ENCODE data around the gene MAPK10.
A peak's percentile ranks its signal among the peaks of the same experiment; 100 is the strongest.
"Not testable (repeated sequence)": the region's sequence is repeated elsewhere in the genome, so short reads cannot be mapped to it uniquely, and the experiment has no call there.

Gene MAPK10

DNA sequence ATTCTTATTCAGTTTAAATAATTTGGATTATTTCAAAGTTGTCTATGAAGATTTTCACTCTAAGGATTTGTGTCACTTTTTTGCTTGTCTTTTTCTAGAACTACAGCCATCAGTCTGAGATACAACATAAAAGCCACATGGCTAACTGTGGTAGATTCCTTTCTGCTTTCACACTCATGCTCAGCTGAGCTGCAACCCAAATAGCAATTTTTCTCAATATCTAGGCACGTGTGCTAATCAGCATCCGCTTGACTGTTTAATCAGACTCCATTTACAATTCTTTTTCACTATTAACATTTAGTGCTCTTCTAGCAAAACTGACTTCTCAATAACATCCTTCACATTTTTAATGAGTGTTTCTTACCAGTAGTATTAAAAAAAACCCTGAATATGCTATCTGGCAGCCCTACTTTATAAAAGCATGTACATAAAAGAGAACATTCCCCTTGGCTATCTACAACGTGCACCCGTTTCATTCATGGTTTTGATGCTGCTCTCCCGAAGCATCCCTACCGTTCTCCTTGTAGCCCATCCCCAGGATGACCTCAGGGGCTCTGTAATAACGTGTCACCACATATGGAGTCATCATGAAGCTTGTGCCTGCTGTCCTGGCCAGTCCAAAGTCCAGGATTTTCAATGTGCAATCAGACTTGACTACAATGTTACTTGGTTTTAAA is 259.2 kb downstream of the MAPK10 start:
- no peak for DNase-seq

DNA sequence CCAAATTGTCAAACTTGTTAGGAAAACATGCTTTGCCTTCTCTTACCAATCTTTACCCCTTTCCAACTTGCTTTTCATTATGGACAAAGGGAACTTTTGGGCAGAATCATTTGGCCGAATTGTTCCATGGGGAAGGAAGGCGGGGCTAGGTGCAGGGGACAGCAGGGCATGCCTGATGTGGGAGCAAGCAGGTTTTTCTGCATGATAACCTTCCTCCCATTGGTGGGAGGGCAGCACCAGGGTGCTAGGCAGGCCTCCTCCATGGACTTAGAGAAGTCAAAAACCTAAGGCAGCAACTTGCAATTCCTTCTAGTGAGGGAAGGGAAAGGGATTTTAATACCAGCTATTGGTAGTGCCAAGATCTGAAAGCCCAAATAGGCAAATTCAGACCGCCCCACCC is 260.5 kb downstream of the MAPK10 start:
- no peak for DNase-seq

DNA sequence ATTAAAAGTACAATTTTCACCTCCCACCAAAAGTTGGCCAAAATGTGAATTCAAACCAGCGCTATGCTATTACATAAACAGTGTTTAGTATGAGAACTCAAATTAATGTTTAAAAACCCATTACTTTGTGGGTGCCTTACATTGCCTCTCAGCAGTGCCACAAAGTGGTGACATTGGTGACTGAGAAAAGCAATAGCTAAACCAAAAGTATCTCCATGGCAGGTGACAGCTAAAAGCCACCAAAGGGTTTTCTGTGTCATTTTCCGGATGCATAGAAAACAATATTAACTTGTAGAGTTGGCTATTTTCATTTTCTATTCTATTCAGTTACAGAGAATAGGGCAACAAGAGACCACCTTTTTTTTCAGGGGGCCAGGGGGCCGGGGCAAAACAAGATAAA is 261.2 kb downstream of the MAPK10 start:
- DNase-seq: no peak

DNA sequence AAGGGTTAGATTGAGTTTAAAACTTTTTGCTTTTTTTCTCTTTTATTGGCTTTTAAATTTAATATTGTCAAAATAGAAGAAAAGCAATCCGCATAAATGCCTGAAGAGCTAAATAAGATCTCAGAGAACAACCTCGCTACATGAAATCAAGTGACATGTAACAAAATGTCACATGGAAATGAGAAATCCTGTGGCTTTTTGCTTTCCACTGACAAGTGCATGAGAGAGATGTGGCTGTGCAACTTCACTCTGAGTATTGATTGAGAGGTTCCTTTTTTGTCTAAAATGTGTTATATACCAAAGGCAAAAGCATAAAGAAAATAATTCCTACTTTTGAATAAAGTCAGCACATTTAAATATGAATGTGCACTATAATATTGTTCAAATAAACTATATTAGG is 263.5 kb downstream of the MAPK10 start:
- DNase-seq: no peak

DNA sequence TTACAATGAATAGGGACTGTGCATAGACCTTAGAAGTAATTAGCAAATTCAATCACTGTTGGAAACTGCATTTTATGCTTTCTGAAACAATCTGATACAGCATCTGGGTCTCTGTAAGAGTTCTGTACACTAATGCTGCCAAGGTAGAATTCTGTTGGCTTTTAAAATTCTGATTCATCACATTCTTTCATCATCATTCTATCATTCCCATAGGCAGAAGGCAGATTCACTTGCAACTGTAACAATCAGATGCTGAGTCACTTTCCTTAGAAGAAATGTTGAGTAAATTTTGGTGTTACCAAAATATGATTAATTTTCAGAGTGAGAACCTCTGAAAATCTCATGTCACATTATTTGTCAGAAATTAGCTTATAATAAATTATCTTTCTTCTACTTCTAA is 267.2 kb downstream of the MAPK10 start:
- peak; percentile 82 for DNase-seq

DNA sequence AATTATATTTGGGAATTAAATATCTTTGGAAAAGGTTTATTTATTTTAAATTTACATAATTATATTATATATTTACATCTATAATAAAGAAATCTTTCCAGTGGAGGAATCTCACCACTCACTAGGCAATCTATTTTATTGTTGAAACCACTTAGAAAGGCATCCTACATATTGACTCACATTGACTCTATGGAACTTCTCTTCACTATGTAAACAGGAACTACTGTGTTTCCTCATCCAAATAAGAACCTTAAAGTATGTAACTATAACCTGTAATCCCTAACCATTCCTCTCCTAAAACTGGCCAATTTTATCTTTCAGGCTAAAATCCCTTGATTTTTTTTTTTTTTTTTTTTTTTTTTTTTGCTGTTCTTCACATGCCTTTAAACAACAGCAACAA is 268.7 kb downstream of the MAPK10 start:
- no peak for DNase-seq

DNA sequence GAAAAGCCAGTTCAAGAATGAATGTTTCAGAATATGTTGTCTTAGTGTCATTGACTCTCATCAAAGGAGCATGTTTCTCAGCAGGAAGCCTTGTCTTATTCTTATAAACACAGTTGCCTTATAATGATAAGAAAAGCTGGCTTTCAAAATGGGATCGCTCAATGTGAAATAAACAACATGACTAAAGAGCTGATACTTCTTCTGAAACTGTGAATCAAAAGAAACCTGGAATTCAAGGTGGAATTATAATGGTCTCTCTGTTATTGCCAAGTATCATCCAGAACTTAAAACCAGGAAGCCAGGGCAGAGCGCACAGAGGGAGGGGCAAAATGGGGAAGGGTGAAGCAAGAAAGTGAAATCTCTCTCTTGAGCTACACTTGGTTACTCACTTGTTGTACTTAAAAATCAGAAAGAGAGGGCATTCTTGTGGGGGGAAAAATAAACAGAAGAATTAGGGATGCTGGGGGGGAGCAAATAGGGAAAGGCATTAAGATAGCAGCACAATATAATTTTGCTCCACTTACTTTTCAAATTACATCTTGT is 270.0 kb downstream of the MAPK10 start:
- no peak for DNase-seq

DNA sequence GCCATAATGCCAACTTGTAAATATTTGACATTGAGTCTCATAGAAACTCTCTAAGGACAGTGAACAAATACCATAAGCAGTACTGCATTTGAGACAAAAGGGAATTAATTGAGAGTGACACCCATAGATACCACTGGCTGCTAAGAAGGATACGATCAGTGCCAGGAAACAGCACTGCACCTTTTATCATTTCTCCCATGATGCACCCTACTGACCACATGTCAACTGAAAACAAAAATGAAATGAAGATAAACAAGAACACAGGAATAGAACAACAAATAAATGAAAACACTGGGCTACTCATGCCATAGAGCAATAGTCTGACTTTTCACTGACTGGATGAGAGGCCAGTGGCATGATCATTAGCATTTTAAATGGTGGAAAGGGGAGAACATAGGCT is 270.8 kb downstream of the MAPK10 start:
- DNase-seq: no peak

DNA sequence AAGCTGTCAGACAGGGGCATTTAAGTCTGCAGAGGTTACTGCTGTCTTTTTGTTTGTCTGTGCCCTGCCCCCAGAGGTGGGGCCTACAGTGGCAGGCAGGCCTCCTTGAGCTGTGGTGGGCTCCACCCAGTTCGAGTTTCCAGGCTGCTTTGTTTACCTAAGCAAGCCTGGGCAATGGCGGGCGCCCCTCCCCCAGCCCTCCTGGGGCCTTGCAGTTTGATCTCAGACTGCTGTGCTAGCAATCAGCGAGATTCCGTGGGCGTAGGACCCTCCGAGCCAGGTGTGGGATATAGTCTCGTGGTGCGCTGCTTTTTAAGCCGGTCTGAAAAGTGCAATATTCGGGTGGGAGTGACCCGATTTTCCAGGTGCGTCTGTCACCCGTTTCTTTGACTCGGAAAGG is 284.1 kb downstream of the MAPK10 start:
- not testable (repeated sequence) for DNase-seq

DNA sequence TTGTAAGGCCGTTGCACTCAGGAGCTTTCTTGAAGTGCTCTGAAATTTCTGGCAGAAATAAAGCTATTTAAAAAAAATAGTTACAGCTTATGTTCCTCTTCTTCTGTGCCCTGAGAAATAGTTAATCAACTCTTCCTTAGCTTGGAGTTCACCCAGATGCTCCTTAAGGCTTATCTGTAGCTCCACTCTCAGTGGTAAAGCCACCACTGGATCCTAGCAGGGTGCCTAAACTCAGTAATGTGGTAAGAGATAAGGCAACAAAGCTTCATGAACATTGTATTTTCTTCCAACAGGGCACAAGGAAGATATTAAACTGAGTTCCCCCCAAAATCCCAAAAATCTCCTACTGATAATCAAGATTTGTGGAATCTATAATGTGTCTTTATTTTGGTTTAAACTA is 299.5 kb downstream of the MAPK10 start:
- DNase-seq: no peak

DNA sequence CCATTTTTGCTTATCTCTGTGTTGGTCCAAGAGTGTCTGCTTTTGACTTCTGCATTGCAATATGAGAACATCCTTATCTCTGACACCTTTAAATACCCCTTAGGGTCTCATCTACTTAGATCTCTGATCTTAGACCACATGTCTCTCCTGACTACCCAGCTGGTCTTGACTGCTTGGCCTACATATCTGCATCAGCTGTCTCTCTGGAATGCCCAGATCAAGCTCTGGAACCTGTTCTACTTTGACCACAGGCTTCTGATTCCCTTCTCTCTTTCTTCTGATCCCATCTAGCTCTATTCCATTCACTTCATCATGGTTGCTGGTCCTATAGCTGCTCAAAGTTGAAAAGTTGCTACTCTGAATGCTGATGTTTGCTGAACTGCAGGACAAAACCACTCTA is 301.2 kb downstream of the MAPK10 start:
- no peak for DNase-seq

DNA sequence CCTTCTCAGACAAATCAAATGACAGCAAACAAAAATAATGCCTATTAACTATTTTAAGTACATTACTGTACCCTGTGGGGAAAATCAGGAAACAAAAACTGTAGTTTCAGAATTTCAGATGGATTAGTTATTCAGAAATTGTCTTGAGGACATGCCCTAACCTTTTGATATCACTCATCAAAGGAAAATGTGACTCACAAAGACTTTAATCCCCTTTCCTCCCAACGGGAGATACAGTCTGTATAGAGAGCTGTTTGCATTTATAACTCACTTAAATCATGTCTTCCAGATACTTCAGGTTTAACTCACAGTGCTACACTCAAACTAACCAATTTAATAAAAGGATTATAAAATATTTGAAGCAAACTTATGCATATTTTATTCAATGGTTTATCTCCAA is 304.0 kb downstream of the MAPK10 start:
- DNase-seq: peak; percentile 66

DNA sequence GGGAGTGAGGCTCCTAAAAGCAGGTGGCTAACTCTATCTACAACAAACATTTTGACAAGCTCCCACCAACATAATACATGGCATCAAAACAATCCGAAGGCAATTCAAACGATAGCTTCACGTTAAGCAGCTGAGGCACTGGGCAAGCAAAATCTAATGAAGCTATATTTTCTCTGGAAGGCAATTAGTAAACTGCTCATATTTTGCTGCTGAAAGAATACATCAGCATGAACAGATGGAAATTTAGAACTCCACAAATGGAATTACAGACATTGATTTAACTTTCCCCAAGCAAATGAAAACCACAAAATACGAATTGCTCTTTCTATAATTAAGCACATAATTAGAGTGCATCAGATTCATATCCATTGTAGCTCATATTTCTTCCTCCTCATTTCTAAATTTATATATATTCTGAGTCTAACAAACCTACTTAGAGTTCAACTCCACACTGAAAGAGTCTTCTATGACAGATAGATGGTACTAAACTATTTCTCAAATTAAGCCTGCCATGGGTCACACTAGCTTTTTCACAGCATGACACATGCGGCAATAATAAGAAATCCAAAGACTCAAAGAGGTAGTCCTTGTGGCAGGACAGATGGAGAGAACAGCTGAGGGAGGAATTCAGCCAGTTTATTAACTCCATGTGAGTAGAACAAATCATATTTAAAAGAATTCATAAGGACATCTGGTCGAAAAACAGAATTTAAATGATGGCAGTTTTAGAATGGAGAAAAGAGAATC is 305.4 kb downstream of the MAPK10 start:
- peak; percentile 42 for DNase-seq

DNA sequence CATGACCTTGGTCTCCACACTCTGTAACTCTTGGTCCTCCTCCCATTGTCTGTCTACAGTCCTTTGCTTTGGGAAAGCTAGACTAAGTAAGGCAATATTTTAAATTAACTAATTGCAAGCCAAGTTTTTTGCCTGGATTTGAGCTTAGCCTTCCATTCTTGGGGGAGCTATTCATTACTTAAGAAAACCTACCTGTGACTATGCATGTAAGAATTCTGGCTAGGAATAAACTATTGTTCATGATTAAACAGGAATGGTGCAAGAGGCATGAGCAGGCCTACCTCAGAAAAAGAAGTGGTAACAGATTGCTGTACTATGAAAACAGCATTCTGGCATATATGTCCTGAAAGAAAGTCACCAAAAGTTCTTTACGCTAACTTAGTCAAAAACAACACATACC is 309.4 kb downstream of the MAPK10 start:
- DNase-seq: peak; percentile 15

DNA sequence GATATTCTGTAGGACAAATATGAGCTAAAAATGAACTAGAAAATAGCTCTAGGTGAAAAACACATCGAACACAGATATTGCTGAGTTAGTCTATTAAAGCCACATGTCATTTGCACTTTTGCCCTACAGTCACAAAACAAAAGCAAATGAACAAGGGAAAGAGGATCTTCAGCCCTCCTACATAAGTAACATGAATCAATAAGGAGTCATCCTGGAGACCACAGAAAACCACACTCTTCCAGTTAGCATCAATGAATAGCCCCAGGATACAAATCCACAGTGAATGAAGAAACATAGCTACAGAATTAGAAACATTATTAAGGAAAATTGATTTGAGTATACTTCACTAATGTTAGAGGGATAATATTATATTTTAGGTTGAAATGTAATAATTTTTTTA is 311.4 kb downstream of the MAPK10 start:
- DNase-seq: peak; percentile 72

DNA sequence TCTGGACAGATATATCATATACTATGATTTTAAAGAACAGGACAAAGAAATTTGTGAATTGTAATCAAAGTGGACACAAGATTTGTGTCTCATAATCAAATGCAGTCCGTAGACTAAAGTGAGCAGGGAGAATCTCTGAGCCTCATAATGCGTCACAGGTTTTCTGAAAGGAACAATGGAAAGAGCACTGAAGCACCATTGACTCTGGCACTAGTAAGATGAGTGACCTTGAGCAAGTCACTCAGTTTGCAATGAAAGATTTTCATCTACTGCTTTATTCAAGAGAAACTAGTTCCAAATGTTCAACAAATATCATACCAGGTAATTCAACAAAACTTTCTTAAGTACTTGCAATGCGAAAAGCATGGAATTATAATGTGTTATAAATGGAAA is 315.3 kb downstream of the MAPK10 start:
- DNase-seq: no peak

DNA sequence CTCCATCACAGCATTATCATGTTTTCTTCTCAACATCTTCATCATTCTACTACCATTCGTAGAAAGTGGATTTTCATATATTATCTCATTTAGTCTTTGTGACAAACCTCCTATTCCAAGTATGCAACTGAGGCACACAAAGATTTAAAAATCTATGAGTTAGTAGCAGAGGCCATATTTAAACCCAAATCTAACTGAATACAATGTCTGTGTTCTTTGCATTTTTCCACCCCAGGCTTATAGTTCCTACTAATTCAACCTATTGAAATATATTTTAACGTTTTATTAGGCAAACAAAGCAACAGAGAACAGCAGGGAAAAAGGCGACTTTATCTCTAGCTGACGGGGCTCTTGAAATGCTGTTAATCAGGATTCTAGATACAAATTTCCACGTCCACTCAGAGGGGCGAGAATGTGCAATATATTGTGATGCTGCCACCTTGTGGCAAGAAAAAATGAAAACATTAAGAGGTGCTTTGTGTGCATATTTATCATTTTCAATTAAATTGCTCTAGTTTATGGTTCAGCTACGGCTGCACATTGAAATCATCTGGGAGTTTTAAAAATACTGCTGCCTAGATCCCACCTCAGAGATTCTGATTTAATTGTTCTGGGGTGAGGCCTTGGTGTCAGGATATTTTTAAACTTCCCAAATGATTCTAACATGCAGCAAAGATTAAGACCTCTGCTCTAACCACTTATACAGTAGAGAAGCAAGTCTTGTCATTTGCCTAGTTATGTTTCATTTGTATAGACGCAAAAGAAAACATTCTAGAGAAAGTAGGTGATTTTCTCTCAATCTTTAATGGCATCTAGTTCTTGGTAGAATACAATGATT is 315.9 kb downstream of the MAPK10 start:
- peak; percentile 67 for DNase-seq

DNA sequence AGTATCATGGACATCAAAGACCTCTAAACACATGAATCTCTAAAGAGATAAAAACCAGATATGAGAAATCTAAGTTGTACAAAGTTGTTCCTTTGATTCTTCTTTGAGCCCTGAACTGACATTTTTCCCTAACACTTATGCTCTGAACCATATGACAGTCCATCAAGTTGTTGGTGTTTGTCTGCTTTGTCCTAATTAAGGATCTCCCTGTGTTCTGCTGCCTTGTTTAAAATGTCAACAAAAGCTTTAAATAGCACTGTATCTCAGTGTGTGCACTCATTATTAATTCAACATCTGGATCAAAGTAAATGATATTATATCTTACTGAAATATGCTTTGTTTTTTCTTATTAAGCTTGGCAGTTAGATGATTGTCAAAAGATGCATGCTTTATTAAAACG is 321.8 kb downstream of the MAPK10 start:
- no peak for DNase-seq

DNA sequence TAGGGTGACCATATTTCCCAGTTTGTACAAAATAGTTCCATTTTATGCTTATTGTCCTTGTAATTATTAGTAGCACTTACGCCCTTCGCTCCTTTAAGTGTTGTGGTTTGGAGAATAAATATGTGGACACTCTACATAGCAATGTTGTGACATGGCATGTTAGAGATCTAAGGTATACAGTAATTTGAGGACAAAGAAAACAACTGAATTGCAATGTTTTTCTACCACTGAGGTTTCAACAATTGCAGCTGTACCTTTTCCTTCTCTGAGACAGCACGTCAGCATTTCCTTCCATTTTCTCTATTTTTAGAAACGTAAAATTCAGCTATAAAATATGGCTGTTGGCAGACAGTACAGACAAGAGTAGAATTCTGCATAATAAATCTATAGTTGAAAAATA is 323.1 kb downstream of the MAPK10 start:
- DNase-seq: peak; percentile 54

DNA sequence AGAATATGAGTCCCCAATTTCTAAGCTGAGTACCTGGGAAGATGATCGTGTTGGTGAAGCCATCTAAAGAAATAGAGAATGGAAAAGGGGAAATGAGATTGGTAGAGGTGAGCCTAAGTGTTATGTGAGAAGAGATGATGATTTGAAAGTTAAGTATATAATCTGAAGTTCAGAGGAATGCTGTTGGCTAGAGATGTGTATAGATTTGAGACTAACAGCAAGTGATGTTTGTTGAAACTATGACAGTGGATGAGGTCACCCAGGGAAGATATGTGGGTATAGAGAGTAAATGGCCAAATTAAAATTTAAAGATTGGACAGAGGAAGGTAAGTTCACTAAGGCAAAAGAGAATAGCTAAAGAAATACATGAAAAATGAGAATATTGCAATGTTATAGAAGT is 324.2 kb downstream of the MAPK10 start:
- DNase-seq: peak; percentile 33

DNA sequence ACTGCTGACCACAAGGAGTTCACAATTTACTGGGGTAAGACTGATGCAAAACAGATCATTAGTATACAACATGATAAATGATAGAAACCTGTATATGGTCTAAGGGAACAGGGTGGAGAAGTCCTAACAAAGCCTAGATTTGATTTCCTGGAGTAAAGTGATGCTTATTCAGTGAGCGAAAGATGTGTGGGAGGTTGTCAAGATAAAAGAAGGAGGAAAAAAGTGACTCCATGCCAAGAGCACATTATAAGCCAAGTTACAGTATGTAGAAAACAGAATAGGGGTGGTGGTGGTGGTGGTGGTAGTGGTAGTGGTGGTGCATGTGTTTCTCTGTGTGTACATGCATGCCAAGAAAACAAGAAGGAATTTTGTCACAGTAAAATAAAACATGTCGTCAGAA is 325.2 kb downstream of the MAPK10 start:
- DNase-seq: no peak

DNA sequence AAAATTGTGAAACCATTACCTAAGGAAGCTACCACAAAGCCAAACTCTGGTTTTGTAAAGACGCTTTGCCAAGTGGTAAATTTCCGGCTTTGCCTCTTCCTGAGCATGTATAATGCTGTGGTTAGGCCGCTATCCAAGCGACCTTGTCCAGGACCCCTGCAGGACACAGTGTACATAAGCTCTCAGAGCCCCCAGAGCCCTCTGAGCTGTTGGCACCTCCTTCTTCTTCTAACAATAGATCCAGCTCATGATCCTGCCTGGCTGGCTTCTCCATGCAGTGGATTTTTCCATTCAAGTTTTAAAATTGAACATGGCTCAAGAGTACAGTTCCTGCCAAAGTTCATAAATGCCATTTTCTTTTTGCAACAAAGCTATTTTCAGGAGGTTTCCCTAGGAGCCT is 326.7 kb downstream of the MAPK10 start:
- peak; percentile 74 for DNase-seq

DNA sequence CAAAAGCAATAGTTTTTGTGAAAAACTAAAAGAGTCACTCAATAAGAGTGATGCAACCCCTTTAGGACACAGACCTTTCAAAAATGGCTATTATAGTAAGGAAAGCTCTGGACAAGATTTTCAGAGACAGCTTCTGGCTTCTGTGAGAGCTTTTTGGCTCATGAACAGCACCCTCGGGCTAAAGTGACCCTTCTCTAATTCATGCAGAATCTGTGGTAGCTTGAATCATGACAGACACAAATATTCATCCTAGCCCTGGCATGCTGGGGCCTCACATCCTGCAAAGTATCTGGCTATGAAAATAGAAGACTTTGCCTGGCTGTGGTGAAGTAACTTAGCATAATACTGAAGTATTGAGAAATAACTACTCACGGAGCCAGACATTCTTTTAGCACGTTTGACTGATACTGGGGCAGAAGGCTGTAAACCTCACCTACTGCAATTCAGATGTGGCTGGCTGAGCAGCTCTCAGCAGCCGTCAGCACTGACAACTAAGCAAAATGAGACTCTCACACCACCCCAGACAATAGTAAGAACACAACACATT is 327.3 kb downstream of the MAPK10 start:
- peak; percentile 93 for DNase-seq
